GM19193 (cell line): ENCODE results near the gene SRC.

Experiments used
- POLR2A ChIP-seq: IDR thresholded peaks from 4 replicates; pipeline ENCODE4 v1.6.1; 2011; ENCODE audit not compliant: insufficient read depth, insufficient read length; ENCODE audit errors: extremely low read depth

The SRC gene

DNA sequence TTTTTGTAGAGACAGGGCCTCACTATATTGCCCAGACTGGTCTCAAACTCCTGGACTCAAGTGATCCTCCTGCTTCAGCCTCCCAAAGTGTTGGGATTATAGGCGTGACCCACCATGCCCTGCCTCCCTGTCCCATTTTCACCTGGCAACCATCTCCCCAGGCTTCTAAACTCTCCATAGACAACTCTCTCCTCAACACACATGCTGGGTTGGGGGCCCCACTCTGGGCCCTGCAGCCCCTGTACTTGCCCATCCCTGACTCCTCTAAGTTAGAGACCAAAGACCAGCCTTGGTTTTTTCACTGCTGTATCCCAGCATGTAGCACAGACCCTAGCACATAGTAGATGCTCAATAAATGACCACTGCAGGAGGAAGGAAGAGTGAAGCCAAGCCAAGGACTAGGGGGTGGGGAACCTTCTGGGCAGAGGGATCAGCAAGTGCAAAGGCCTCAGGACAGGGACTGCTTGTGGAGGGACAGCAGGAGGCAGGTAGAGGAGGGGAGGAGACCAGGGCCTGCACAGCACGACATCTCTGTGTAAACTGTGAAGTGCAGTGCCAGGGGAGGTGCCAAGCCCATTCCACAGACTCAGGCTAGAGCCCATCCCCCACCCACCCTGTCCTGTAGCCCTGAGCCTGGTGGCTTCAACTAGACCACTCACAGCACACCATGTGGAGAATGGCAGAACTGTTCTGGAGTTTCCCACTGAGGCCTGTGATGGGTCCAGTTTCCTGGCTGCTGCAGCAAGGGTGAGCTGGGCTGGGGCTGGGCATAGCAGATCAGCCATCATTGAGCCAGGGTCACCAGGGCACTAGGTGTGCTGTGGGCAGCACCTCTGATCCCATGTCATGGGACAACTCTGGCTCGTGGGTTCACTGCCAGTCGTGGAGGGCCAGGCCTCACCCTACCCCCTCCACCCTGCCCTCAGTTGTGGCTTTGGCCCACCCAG, 3.4 kb upstream of the SRC start:
- no peak for TF ChIP-seq POLR2A

DNA sequence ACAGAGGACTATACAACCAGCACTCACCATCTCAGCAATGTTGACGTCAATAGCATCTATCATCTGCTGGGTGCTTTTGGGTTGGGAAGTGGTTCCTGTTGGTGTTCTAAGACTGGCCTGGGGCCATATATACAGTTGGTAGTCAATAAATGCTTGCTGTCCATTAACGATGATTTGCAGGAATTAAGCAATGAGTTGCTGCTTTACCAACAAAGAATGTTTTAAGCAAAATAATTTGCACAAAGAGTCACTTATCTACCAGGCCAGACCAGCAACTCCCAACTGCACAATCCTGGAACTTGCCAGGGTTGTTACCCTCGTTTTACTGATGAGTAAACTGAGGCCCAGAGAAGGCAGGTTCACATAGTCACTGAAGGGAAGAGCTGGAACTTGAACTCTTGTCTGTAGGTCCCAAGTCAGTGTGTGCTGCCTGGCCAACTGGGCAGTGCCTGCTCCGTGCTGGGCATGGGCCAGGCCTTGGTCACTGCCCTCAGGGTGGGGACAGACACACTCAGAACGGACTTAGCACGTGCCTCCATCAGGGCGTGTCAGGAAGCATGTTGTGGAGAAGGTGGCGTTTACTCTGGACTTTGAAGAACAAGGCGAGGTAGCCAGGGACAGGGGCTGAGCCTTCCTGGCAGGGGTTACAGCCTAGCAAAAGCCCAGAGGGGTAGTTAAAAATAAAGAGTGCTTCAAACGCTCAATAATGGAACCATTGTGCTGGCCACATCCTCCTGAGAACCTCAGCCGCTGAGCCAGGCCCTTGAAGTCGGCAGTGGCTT, 2.5 kb upstream of the SRC start:
- TF ChIP-seq POLR2A = no peak

DNA sequence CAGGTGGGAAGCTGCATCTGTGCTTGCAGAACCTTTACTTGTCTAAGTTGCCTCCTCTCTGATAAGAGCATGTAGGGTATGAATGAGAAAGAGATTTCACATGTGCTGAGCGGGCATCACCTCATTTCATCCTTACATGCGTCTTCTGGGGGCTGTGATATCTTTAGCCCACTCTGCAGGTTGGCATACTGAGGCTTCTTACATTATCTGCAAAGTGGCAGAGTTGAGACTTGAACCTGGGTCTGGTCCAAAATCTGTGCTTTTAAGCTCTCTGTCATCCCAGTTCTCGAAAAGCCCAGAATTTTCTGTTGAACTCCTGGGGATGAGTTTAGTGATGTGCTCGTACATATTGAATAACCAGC, 2.0 kb upstream of the SRC start:
- no peak for TF ChIP-seq POLR2A

DNA sequence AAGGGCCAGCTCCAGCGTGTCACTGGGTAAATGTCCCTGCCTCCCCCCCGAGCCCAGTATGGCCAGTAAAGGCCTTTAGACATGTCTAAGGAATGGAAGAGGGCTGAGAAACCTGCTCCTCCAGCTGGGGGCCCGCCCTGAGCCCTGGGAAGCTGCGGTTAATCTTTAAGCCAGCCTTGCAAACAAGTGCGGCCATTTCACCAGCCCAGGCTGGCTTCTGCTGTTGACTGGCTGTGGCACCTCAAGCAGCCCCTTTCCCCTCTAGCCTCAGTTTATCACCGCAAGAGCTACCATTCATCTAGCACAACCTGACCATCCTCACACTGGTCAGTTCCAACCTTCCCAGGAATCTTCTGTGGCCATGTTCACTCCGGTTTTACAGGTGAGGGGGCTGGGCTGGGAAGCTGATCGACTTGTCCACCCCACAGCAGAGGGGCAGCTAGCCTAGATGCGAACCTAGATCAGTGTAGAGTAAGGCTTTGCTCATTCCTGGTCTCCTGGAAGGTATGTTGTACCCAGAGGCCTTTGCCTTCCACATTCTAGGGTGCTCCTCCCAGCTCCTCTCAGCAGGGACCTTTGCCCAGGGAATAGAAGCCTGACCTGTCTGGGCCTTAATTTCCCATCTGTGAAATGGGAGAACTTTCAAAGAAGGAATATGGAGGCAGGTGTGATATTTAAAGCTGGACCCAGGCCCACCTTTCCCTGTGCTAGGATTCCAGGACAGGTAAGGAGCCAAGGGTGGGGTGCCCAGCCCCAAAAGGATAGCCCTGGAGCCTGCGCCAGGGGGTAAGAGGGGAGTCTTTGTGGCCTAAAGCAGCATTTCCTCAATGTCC, 1.2 kb upstream of the SRC start:
- peak; percentile 40 for TF ChIP-seq POLR2A

DNA sequence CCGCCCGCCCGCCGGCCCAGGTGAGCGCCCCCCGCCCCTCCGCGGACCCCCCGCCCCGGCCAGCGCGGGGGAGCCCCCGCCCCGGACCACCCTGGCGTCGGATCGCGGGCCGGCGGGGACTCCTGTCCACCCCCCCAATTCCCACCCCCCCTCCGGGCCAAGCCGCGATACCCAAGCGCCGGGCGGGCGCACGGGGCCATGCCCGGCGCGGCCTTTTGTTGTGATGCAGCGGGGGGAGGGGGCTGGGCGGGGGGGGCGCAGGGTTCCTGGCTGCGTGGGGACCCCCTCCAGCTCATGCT, 245 bp downstream of the SRC start:
- no peak for TF ChIP-seq POLR2A

DNA sequence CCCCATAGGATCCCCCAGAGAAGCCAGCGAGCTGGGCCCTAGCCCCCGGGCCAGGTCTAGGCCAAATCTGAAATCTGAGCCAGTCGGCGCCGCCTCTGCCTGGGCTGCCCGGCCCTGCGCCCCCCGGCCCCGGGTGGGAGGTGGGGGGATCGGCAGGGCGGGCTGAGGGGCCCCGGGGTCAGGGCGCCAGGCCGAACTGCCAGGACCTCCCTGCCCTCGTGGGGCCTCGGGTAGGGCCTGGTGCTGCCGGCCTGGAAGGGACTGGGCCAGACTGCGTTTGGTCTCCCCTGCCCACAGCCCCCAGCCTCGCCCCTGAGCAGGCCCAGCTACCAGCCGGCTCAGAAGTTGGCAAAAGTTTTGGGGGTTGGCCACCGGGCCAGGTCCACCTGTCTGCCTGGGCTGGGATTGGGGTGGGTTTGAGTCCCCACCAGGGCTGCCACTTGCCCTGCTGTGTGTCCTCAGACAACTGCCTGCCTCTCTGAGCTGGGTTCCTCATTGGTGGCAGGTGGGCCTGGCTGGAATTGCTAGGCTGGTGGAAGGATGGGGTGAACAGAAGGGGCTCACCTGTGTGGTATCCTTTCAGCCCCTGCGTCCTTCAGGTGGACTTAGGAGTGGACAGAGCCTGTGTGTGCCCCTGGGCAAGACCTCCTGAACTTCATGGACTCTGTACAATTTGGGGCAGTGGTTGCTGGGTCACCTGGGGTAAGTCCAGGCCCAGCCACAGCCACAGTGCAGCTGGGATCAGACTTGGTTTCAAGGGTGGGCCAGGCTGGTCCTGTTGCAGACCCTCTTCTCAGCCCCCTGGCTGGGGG, 801 bp downstream of the SRC start:
- TF ChIP-seq POLR2A = no peak

DNA sequence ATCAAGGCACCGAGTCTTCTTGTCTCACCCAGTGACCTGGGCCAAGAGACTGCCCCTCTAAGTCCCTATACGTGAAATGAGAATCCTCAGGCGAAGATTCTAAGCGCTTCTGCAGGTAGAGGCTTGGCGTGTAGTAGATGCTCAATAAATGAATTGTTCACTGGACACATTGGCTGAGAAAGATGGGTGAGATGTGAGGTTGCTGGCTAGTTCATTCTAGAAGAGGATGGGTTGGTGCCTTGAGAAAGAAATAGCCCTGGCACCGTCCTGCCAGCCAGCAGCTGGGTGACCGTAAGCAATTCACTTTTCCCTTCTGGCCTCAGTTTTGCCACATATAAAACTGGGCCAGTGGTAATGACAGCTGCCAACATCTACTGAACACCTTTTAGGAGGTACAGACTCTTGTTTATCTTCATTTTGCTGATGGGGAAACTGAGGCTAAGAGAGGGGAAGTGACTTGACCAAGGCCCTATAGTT, 1.4 kb downstream of the SRC start:
- TF ChIP-seq POLR2A = no peak

DNA sequence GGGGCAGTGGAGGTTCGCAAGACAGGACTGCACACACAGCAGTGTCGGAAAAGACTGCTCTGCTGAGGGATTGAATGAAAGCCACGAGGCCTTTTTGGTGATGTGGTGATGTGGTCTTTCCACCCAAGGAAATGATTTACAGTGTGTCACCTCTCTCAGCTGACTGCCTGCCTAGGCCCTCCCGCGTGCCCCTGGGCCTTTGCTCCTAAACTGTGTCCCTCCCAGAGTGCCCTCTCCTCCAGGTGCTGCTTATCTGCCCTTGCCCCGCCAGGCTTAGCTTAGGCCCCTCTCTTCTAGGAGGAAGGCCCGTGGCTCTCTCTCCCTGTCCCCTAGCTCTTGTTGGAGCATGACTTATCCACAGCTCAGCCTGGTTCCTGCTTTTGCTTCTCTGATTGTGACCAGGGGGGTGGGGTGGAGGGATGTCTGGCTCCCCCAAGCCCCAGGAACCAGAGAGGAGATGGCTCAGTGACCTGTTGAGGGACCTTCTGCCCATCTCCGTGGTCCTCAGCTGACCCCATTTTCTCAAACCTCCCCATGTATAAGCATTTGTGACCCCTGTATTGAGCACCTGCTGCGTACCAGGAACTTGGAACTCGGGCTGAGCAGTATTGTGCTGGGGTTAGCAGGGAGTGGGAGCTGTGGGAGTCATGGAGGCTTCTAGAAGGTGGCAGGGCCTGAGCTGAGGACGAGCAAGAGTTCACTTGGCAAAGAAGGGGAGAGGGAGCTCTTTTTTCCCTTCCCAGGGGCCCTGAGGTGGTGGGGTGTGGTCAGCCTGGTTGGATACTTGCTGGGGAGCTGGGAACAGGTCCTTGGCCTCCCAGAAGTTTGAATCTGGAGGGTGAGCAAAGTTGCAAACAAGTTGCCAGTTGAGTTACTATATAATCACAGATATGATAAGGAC, 2.2 kb downstream of the SRC start:
- TF ChIP-seq POLR2A = peak; percentile 39

DNA sequence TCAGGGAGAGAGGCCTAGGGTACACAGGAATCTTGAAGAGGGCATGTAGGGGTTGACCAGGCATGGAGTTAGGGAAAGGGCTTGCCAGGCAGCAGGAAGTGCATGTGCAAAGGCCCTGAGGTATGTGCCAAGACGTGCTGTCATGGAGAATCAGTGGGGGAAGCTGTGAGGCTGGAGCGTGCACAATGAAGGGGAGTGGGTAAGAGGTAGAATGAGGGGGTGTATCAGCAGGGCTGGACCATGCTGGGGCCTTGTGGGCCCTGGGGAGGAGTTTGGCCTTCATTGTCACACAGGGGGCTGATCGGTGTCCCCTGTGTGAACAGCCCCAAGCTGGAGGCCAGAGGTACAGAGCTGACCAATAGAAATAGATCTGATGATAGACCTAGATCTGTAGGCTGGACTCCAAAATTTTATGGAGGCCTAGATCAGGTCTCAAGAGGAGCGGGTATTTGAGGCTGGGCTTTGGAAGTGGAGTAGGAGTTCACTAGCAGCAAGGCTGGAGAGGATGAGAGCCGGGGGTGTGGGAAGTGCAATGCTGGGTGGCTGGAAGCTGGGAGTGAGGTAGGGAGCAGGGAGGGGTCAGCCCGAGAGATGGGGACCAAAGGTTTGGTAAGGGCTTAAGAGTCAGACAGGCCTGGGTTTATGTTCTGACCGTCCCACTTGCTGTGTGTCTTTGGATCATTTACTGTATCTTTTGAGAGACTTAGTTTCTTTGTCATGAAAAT, 3.0 kb downstream of the SRC start:
- TF ChIP-seq POLR2A = no peak

DNA sequence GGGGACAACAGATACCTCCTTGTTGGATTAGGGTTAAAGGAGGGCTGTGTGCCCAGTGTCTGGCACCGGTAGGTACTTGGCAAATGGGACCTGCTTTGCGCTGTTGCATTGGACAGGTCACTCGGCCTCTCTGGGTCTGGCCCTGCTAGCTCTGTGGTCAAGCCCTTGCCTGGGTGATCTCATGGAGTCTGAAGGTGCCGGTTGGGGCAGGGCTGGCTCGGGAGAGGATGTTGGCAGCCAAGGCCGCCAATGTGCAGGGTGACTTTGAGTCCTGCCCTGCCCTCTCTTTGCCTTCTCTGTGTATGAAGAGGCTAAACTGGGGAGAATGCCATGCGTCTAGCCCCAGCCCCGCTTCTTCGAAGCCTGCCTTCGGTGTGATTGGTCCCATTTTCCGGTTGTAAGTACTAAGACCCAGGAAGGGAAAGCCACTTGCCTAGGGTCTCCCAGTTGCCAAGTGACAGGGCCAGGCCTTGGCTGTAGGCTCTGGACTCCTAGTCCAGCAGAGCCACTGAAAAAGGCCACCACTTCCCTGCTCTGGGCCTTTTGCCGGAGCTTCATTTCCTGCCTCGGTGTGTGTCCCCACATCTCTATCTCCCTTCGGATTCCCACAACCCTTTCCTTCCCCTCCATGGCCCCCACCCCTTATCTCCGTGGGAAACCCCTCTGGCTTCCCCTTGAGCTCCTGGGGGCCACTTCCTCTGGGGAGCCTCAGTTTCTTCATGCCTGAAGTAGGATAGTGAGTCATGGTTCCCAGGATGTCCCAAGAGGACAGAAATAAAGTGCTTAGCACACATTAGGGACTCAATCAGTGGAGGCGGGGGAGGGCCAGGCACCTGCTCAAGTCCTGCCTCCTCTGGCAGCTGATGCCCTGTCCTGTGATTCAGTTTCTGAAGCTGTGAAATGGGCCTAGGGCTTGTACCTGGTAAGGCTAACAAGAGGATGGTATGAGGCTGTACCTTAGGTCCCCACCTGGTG, 3.9 kb downstream of the SRC start:
- TF ChIP-seq POLR2A = no peak
